T-helper 2 cell treated with Interferon-gamma antibody and Interleukin-4, amounts not matched to agents 100 ng/mL and 5 ng/mL, for 36 hours (primary cell): ENCODE measurements around the gene SMAP2. TPM values are rescaled to one million over a fixed set of nuclear protein-coding genes. Genes with fewer than 3 reads are reported as not detected.
"Not testable (repeated sequence)": the region's sequence is repeated elsewhere in the genome, so short reads cannot be mapped to it uniquely, and the experiment has no call there.

Experiments
- intact Hi-C: fragments of 100-400 bp; cut with micrococcal nuclease; formaldehyde crosslinking; loops from one replicate; pipeline ENCODE4 v1.15.1; 2023
- total RNA-seq: library from RNA; stranded (reverse); gene quantifications from 2 replicates; pipeline ENCODE4 v1.2.3, GENCODE V29; 2022

SMAP2 gene
- 107 and 112 TPM in 2 replicates for total RNA-seq

GRCh38 chr1:40373323-40374283 lies at the start of gene SMAP2:
SMAP2 (plus strand) TSS chr1:40373727; CDS start chr1:40374121, 394 bp downstream.
- intact Hi-C loops, result loop anchor here (1.0 to 5.0 kb wide), 3 partner anchors 12 to 331 kb away; partner anchors contain the start of genes CAP1 and RLF

GRCh38 chr1:40331403-40331802 lies 42.1 kb upstream of the SMAP2 start:
- intact Hi-C loops, result not testable (repeated sequence)

- intact Hi-C loops, result no loop called here
These were observed 40.8 kb upstream of the SMAP2 start for GRCh38 chr1:40332695-40333094.

GRCh38 chr1:40337443-40337842 lies 36.1 kb upstream of the SMAP2 start:
- intact Hi-C loops, result no loop called here

GRCh38 chr1:40338745-40339419 lies 34.6 kb upstream of the SMAP2 start:
- intact Hi-C loops, result loop anchor here (1.0 to 2.0 kb wide), 4 partner anchors 65 to 260 kb away; no protein-coding TSS in a partner anchor

- intact Hi-C loops, result loop anchor here (2.0 to 5.0 kb wide), 3 partner anchors 43 to 261 kb away; no protein-coding TSS in a partner anchor
These were observed 33.9 kb upstream of the SMAP2 start for GRCh38 chr1:40339420-40340323.

GRCh38 chr1:40341491-40342380 lies 31.8 kb upstream of the SMAP2 start:
- intact Hi-C loops, result loop anchor here (5.0 kb wide), 1 partner anchor 41 kb away; no protein-coding TSS in a partner anchor

GRCh38 chr1:40342381-40342717 lies 31.2 kb upstream of the SMAP2 start:
- intact Hi-C loops, result loop anchor here (5.0 kb wide), 1 partner anchor 40 kb away; no protein-coding TSS in a partner anchor

- intact Hi-C loops, result loop anchor here (5.0 kb wide), 1 partner anchor 38 kb away; no protein-coding TSS in a partner anchor
These were observed 28.9 kb upstream of the SMAP2 start for GRCh38 chr1:40344597-40344996.

GRCh38 chr1:40350391-40350790 lies 23.1 kb upstream of the SMAP2 start:
- intact Hi-C loops, result no loop called here

- intact Hi-C loops, result no loop called here
These were observed 22.4 kb upstream of the SMAP2 start for GRCh38 chr1:40351124-40351523.

- intact Hi-C loops, result no loop called here
These were observed 21.4 kb upstream of the SMAP2 start for GRCh38 chr1:40352126-40352525.

- intact Hi-C loops, result no loop called here
These were observed 20.4 kb upstream of the SMAP2 start for GRCh38 chr1:40353082-40353481.

GRCh38 chr1:40357625-40358024 lies 15.9 kb upstream of the SMAP2 start:
- intact Hi-C loops, result no loop called here

GRCh38 chr1:40360631-40361030 lies 12.9 kb upstream of the SMAP2 start:
- intact Hi-C loops, result no loop called here

GRCh38 chr1:40361201-40361600 lies 12.3 kb upstream of the SMAP2 start:
- intact Hi-C loops, result no loop called here

GRCh38 chr1:40361637-40362036 lies 11.9 kb upstream of the SMAP2 start:
- intact Hi-C loops, result no loop called here

GRCh38 chr1:40362199-40362598 lies 11.3 kb upstream of the SMAP2 start:
- intact Hi-C loops, result no loop called here

- intact Hi-C loops, result no loop called here
These were observed 10.8 kb upstream of the SMAP2 start for GRCh38 chr1:40362699-40363098.

GRCh38 chr1:40363721-40364120 lies 9.8 kb upstream of the SMAP2 start:
- intact Hi-C loops, result no loop called here
